GM19467 (cell line): Measurements from ENCODE around the gene IPO7.
"Not testable (repeated sequence)": the region's sequence is repeated elsewhere in the genome, so short reads cannot be mapped to it uniquely, and the experiment has no call there.

Experiments
- ATAC-seq: cut with Tn5 transposase; IDR thresholded peaks from one replicate; pipeline ENCODE4 v1.9.1; 2021; ENCODE audit warnings: mild to moderate bottlenecking, moderate library complexity; ENCODE audit not compliant: unreplicated experiment

IPO7 gene

DNA sequence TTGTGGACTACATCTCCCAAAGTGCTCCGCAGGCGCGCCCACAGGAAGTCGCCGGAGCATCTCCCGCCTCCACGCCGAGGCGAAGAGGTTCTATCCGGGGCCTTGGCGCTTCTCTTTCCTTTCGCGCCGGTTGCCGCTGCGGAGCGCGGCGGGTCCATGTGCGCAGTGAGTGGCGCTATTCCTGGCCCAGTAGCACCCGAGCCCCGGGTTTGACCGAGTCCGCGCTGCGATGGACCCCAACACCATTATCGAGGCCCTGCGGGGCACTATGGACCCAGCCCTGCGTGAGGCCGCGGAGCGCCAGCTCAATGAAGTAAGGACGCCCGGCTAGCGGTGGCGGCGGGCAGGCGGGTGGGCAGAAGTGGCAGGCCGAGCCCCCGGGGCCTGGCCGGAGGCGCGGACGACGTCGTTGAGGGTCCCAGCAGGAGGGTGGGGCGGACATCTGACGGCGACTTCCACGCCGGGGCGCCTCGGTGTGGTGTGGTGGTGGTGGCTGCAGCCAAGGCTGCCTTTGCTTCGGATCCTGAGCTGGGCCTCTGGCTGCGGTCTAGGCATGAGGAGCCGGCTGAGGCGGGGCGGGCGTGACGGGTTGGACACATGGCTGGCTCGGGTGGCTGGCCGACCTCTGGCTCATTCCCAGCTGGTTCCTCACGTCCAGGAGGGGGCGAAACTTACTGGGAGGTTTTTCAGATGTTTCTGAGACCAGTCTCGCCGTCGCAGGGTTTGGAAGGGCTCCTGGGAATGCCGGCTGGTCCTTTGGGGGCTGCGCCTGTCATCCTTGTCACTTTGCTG, at the start of gene IPO7:
TSS of gene IPO7 (plus strand) at position 118 of the 792 bp plus-strand sequence. CDS start at position 230, 112 bp downstream.
- peak; percentile 90 for ATAC-seq

GRCh38 chr11:9341638-9342178, 42.7 kb upstream of the IPO7 start:
- no peak for ATAC-seq

- no peak for ATAC-seq
Measured at GRCh38 chr11:9344061-9344680, 40.3 kb upstream of the IPO7 start.

DNA sequence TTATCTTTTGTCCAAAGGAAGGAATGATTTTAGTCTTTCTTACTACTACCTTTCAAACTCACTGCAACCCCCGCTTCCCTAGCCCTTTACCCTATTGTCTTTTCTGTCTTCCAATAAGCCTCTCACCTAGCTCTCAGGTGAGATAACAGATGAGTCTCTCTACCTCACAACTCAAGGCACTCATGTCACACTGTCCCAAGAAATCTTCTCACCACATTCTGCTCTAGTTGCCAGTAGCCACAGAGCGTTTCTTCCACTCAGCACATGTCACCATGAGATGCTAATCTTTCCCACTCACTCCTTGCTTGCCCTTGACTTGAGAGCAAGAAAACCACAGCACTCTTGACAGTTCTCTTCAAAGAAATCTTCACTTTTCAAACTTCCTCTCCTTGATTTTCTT, 37.4 kb upstream of the IPO7 start:
- no peak for ATAC-seq

GRCh38 chr11:9347779-9348178, 36.7 kb upstream of the IPO7 start:
- not testable (repeated sequence) for ATAC-seq

GRCh38 chr11:9351321-9351881, 33.1 kb upstream of the IPO7 start:
- ATAC-seq: no peak

GRCh38 chr11:9357041-9357440, 27.4 kb upstream of the IPO7 start:
- no peak for ATAC-seq

DNA sequence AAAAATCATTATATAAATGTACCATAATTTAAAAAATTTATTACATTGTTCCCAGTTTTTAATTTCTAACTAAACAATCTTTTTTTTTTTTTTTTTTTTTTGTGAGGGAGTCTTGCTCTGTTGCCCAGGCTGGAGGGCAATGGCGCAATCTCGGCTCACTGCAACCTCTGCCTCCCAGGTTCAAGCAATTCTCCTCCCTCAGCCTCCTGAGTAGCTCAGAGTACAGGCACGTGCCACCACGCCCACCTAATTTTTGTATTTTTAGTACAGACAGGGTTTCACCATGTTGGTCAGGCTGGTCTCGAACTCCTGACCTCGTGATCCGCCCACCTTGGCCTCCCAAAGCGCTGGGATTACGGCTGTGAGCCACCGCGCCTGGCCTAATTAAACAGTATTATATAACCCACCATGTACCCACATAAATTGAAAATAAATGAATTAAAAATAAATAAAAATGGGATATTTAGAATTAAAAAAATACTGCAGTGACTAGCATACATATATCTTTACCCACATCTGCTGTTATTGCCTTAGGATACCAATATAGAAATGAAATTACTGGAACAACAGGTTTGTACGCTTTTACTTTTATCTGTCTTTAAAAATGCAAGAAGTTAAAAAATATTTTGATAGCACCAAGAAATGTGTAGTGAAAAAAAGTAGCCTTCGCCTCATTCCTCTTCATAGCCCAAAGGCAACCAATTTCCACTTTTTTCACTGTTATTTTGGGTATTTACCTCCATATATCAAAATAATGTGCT, 23.4 kb upstream of the IPO7 start:
- not testable (repeated sequence) for ATAC-seq

GRCh38 chr11:9362393-9362863, 22.0 kb upstream of the IPO7 start:
- no peak for ATAC-seq

GRCh38 chr11:9363954-9364912, 20.2 kb upstream of the IPO7 start:
- peak; percentile 97 for ATAC-seq

- ATAC-seq: no peak
Measured at GRCh38 chr11:9367551-9367950, 16.9 kb upstream of the IPO7 start.

DNA sequence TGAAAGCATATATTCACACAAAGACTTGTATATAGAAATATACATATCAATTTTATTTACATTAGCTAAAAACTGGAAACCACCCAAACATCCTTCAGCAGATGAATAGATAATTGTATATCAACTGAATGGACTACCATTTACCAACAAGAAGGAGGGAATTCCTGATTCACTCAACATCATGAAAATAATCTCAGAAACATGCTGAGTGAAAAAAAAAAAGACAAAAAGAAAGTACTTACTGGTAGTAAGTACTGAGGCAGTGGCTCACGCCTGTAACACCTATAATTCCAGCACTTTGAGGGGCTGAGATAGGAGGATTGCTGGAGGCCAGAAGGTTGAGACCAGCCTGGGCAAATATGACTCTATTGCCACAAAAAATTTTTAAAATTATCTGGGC, 7.4 kb upstream of the IPO7 start:
- ATAC-seq: no peak

GRCh38 chr11:9379041-9379440, 5.4 kb upstream of the IPO7 start:
- no peak for ATAC-seq

- no peak for ATAC-seq
Measured at GRCh38 chr11:9380773-9381172, 3.7 kb upstream of the IPO7 start.

GRCh38 chr11:9385327-9385899, 961 bp downstream of the IPO7 start:
- peak; percentile 25 for ATAC-seq

- no peak for ATAC-seq
Measured at GRCh38 chr11:9386086-9386485, 1.6 kb downstream of the IPO7 start.

GRCh38 chr11:9386901-9387300, 2.4 kb downstream of the IPO7 start:
- no peak for ATAC-seq

DNA sequence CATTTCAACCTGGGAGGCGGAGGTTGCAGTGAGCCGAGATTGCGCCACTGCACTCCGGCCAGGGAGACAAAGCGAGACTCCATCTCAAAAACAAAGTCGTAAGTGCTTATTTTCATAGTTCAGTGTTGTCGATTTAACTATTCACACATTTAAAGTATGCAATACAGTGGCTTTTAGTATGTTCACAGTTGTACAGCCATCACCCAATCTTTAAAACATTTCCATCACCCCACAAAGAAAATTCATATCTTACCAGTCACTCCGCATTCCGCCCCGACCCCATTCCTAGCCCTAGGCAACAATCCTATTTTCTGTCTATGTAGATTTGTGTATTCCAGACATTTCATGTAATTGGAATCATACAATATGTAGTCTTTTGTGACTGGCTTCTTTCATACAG, 11.9 kb downstream of the IPO7 start:
- ATAC-seq: no peak

DNA sequence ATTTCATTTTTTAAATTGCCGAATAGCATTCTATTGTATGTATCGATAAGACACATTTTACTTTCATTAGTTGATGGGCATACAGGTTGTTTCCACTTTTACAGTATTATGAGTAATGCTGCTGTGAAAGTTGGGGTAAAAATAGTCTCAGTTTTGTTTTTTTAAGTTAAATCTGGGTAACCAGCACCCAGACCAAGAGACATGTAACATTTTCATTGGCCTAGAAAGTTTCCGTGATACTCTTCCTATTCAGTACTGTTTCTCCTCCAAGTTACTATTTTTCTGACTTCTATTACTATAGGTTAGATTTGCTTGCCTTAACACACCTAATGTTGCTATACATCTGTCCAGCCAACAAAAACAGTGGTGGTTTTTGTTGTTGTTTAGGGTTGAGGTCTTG, 12.3 kb downstream of the IPO7 start:
- ATAC-seq: no peak
